K562 (cell line): Measurements from ENCODE around the gene RTP5. TPM values are rescaled to one million over a fixed set of nuclear protein-coding genes. Genes with fewer than 3 reads are reported as not detected.

ENCODE experiments used
- C11orf30 ChIP-seq: fragments of 450-650 bp; IDR thresholded peaks from 2 replicates; pipeline ENCODE4 v1.6.1; 2016; ENCODE audit warnings: low read depth, mild to moderate bottlenecking
- EP400 ChIP-seq: fragments of 450-650 bp; IDR thresholded peaks from 2 replicates; pipeline ENCODE4 v1.6.1; 2017; ENCODE audit warnings: antibody characterized with exemption, mild to moderate bottlenecking, moderate library complexity
- HDAC1 ChIP-seq, 2 experiments: fragments of 450-650 bp; IDR thresholded peaks; 2 replicates each; pipeline ENCODE4 v1.6.1; 2016 to 2017; ENCODE audit warnings: inconsistent platforms in 1 of 2, mild to moderate bottlenecking in 1 of 2, moderate library complexity in 1 of 2
- HMGN3 ChIP-seq: IDR thresholded peaks from 2 replicates; pipeline ENCODE4 v1.6.1; 2011; ENCODE audit warnings: borderline replicate concordance, low read depth, mild to moderate bottlenecking, mixed read lengths, low read length; ENCODE audit not compliant: insufficient read length; ENCODE audit errors: extremely low read depth
- KAT7 ChIP-seq: sonication (generic); formaldehyde crosslinking; IDR thresholded peaks from 2 replicates; pipeline ENCODE4 v1.8.0; 2022; ENCODE audit warnings: missing genetic modification reagents, mild to moderate bottlenecking, borderline replicate concordance
- POLR2AphosphoS5 ChIP-seq: IDR thresholded peaks from 2 replicates; pipeline ENCODE4 v1.6.1; 2011; ENCODE audit warnings: mild to moderate bottlenecking, low read depth, low read length, moderate library complexity; ENCODE audit not compliant: control insufficient read depth, insufficient read depth
- ZNF830 ChIP-seq: fragments of 250-450 bp; sonication (Bioruptor Pico); IDR thresholded peaks from 2 replicates; pipeline ENCODE4 v1.5.0; 2021; ENCODE audit warnings: mild to moderate bottlenecking
- polyA plus RNA-seq, 8 experiments: library from polyadenylated mRNA; depleted of rRNA in 4 of 8; stranded (reverse) in 5 of 8; unstranded in 3 of 8; fragments of >200 nt; fragmentation: Nextera tagmentation in 2 of 8; fragmentation: Illumina TruSeq in 1 of 8; extraction: Ambion mirVana in 2 of 8; extraction: Trizol in 1 of 8; gene quantifications; 2 replicates each; pipeline versions ENCODE4 v1.2.1 to v1.2.3, GENCODE V29; 2011 to 2014; ENCODE audit warnings: inconsistent platforms in 1 of 8, missing spikeins in 1 of 8
- total RNA-seq, 7 experiments: library from RNA; depleted of rRNA in 6 of 7; stranded (reverse); fragments of >200 nt in 6 of 7; fragmentation: Illumina TruSeq in 2 of 7; extraction: Trizol in 2 of 7; gene quantifications; 2 replicates each; pipeline versions ENCODE4 v1.2.1 to v1.2.3, GENCODE V29; 2011 to 2021; ENCODE audit warnings: low replicate concordance in 1 of 7
- TF ChIP-seq, protein P1 (sequence below): fragments of 250-450 bp; sonication (Bioruptor Pico); IDR thresholded peaks from 2 replicates; pipeline ENCODE4 v1.5.0; 2020; ENCODE audit warnings: mild to moderate bottlenecking, borderline replicate concordance

The RTP5 gene
- total and polyA plus RNA-seq, 9 of the 15 experiments (the other 6 are each of a cell fraction or from before 2014, with no cell fraction given) = not detected

DNA sequence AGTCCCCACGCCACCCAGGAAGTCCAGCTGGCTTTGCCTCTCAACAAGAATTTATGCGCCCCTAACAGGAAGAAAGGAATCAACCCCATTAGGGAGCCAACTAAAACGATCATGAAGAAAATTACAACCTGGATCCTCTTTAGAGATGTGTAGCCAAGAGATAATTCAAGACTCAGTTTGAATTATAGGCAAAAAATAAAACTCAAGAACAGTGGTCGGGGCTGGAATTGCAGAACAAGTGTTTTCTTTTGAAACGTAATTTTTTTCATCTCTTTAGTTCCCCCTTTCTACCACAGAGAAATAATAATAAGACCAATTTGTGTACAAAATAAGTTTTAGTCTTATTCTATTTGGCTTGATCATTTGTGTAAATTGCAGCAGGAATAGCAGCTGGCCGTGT lies 33.2 kb upstream of the RTP5 start (continued):
- TF ChIP-seq KAT7 (CRISPR knock-in tag) = no peak
- TF ChIP-seq HDAC1 (IDR thresholded peaks at IDR 0.05) = no peak
- TF ChIP-seq ZNF830 (CRISPR knock-in tag) = no peak
- no peak for TF ChIP-seq EP400
- TF ChIP-seq, protein P1, sequence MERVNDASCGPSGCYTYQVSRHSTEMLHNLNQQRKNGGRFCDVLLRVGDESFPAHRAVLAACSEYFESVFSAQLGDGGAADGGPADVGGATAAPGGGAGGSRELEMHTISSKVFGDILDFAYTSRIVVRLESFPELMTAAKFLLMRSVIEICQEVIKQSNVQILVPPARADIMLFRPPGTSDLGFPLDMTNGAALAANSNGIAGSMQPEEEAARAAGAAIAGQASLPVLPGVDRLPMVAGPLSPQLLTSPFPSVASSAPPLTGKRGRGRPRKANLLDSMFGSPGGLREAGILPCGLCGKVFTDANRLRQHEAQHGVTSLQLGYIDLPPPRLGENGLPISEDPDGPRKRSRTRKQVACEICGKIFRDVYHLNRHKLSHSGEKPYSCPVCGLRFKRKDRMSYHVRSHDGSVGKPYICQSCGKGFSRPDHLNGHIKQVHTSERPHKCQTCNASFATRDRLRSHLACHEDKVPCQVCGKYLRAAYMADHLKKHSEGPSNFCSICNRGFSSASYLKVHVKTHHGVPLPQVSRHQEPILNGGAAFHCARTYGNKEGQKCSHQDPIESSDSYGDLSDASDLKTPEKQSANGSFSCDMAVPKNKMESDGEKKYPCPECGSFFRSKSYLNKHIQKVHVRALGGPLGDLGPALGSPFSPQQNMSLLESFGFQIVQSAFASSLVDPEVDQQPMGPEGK (CRISPR knock-in tag) = no peak
- no peak for TF ChIP-seq POLR2AphosphoS5
- no peak for TF ChIP-seq C11orf30
- no peak for TF ChIP-seq HMGN3
- TF ChIP-seq, all 486 proteins: peak for 0
